Gastrocnemius medialis (tissue), 4 donors: Measurements from ENCODE around the gene MAGIX. TPM values are rescaled to one million over a fixed set of nuclear protein-coding genes. Genes with fewer than 3 reads are reported as not detected.

Experiments used
- ATAC-seq, 2 donors: fragments of 150-250 bp; one replicate each; pipeline ENCODE4 v1.9.1; 2016
- DNase-seq, 2 donors: peaks; one replicate each; pipeline ENCODE4 v3.0.0-alpha.2; 2019
- H3K27ac ChIP-seq, 4 donors: fragments of 200-600 bp; sonication (generic); 1 replicate in 1 of 4; 2 replicates in 3 of 4; pipeline ENCODE4 v1.5.1; 2016 to 2018; ENCODE audit warnings: mild to moderate bottlenecking in 2 of 4, moderate library complexity in 1 of 4
- H3K27me3 ChIP-seq, 3 donors: fragments of 200-600 bp; sonication (generic) in 2 of 3; 1 replicate in 1 of 3; 2 replicates in 2 of 3; pipeline versions ENCODE4 v1.5.1 to v1.6.0; 2016 to 2019; ENCODE audit warnings: mild to moderate bottlenecking in 1 of 3, moderate library complexity in 1 of 3
- H3K36me3 ChIP-seq, 2 donors: fragments of 200-600 bp; sonication (generic) in 1 of 2; one replicate each; pipeline ENCODE4 v1.5.1; 2017 to 2018
- H3K4me1 ChIP-seq, 2 donors: fragments of 200-600 bp; sonication (generic) in 1 of 2; one replicate each; pipeline ENCODE4 v1.5.1; 2016 to 2017; ENCODE audit warnings: mild to moderate bottlenecking in 2 of 2
- H3K4me3 ChIP-seq, 4 donors: fragments of 200-600 bp; sonication (generic) in 3 of 4; 1 replicate in 1 of 4; 2 replicates in 3 of 4; pipeline ENCODE4 v1.5.1; 2016 to 2019; ENCODE audit warnings: mild to moderate bottlenecking in 2 of 4
- H3K9me3 ChIP-seq, 3 donors: fragments of 200-600 bp; sonication (generic) in 2 of 3; 1 replicate in 1 of 3; 2 replicates in 2 of 3; pipeline ENCODE4 v1.5.1; 2016 to 2019
- CTCF ChIP-seq, 5 experiments: fragments of 450-650 bp in 3 of 5; fragments of 200-600 bp in 2 of 5; sonication (generic) in 2 of 5; IDR thresholded peaks in 4 of 5; conservative IDR thresholded peaks in 1 of 5; 1 replicate in 4 of 5; 2 replicates in 1 of 5; pipeline ENCODE4 v1.5.1; 2016 to 2019; ENCODE audit warnings: antibody characterized with exemption in 5 of 5, mild to moderate bottlenecking in 3 of 5, moderate library complexity in 3 of 5
- POLR2A ChIP-seq, 2 donors: fragments of 450-650 bp; IDR thresholded peaks; one replicate each; pipeline ENCODE4 v1.6.1; 2017; ENCODE audit warnings: antibody characterized with exemption in 2 of 2, mild to moderate bottlenecking in 2 of 2, moderate library complexity in 2 of 2
- in situ Hi-C, 4 donors: fragments of 200-750 bp; cut with MboI; loops; one replicate each; pipeline versions ENCODE4 v1.15.0 to v1.8.0; 2017; ENCODE audit warnings: low sequenced_read_pairs in 4 of 4
- intact Hi-C: fragments of 100-400 bp; cut with DNase I; formaldehyde crosslinking; loops from one replicate; pipeline ENCODE4 v1.15.1; 2023; ENCODE audit warnings: low total_unique reads
- total RNA-seq, 4 donors: library from RNA; depleted of rRNA; stranded (reverse); fragments of >200 nt; gene quantifications; one replicate each; pipeline versions ENCODE4 v1.1.0 to v1.2.3, GENCODE V29; 2016

Gene MAGIX
- total RNA-seq, 4 donors from 2014 or later = 2.7 to 7.3 (median 5.3) TPM

DNA sequence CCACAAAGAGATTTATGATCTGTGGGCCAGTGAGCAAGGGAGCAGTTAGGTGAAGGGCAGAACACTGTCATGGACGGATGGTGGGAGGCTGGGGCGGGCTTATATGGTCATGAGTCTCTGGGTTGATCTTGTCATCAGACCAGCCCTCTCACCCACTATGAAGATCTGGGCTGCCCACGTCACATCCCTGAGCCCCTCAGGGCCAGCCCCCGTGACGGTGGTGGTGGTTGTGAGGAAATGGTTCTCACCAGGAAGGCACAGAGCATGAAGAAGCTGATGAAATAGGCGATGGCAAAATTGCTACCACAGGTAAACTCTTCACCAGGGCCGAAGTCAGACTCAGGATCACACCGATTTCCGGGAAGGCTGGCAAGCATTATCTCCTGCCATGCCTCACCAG lies 48.5 kb downstream of the MAGIX start:
- no peaks in the 10 kb centered on the region for H3K27me3 ChIP-seq
- TF ChIP-seq CTCF (IDR thresholded peaks at IDR 0.05 in 4 of 5, conservative IDR thresholded peaks at IDR 0.05 in 1 of 5) (no peak), POLR2A (IDR thresholded peaks at IDR 0.05) (no peak)
- in situ Hi-C loops = no loop called here
- H3K4me1 ChIP-seq = no peaks in the 10 kb centered on the region
- no peaks in the 10 kb centered on the region for H3K36me3 ChIP-seq
- DNase-seq = no peak
- H3K9me3 ChIP-seq = no peaks in the 10 kb centered on the region
- no peak for ATAC-seq
- no peak overlapping the region for H3K4me3 ChIP-seq
- intact Hi-C loops = no loop called here
- no peak overlapping the region for H3K27ac ChIP-seq

- Histone ChIP-seq H3K27ac (no peak overlapping the region), H3K9me3 (no peaks in the 10 kb centered on the region), H3K36me3 (no peaks in the 10 kb centered on the region), H3K4me1 (no peaks in the 10 kb centered on the region), H3K27me3 (no peaks in the 10 kb centered on the region), H3K4me3 (no peak overlapping the region)
- in situ Hi-C loops (no loop called here), intact Hi-C loops (loop anchor here (2.0 kb wide), 1 partner anchor 63 kb away; no protein-coding TSS in a partner anchor)
- no peak for ATAC-seq
- DNase-seq = no peak
- TF ChIP-seq POLR2A (IDR thresholded peaks at IDR 0.05) (no peak), CTCF (IDR thresholded peaks at IDR 0.05 in 4 of 5, conservative IDR thresholded peaks at IDR 0.05 in 1 of 5) (no peak)
Measured at GRCh38 chrX:49212209-49212608, 49.7 kb downstream of the MAGIX start.

- Histone ChIP-seq H3K27me3 (no peaks in the 10 kb centered on the region), H3K9me3 (no peaks in the 10 kb centered on the region), H3K36me3 (no peaks in the 10 kb centered on the region), H3K4me3 (no peak overlapping the region), H3K27ac (no peak overlapping the region), H3K4me1 (no peaks in the 10 kb centered on the region)
- in situ Hi-C loops (no loop called here), intact Hi-C loops (loop anchor here (2.0 kb wide), 1 partner anchor 64 kb away; no protein-coding TSS in a partner anchor)
- ATAC-seq = no peak
- DNase-seq = no peak
- TF ChIP-seq CTCF (IDR thresholded peaks at IDR 0.05 in 4 of 5, conservative IDR thresholded peaks at IDR 0.05 in 1 of 5) = no peak
Measured at GRCh38 chrX:49212861-49213260, 50.3 kb downstream of the MAGIX start.

DNA sequence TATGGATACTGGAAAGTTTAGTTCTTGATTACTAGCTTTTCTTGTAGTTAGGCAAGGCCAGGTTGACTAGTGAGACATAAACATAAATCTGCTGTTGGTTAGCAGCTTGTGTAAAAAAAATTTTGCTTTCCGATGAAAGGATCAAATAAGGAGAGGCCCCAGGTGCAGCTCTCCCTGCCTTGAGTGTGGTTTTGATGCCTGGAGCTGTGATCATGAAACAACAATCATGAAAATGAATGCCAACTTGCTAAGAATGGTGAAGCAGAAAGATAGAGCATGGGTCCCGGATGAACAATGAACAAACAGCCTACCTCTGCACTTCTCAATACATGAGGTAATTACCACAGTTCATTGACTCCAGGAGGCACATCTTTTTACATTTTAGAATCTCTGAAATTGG lies 51.9 kb downstream of the MAGIX start:
- H3K36me3 ChIP-seq = no peaks in the 10 kb centered on the region
- H3K4me1 ChIP-seq = no peaks in the 10 kb centered on the region
- ATAC-seq (no peak), DNase-seq (no peak)
- H3K4me3 ChIP-seq = no peak overlapping the region
- no peaks in the 10 kb centered on the region for H3K9me3 ChIP-seq
- in situ Hi-C loops = no loop called here
- TF ChIP-seq POLR2A (IDR thresholded peaks at IDR 0.05) (no peak), CTCF (IDR thresholded peaks at IDR 0.05 in 4 of 5, conservative IDR thresholded peaks at IDR 0.05 in 1 of 5) (no peak)
- intact Hi-C loops = no loop called here
- no peaks in the 10 kb centered on the region for H3K27me3 ChIP-seq
- H3K27ac ChIP-seq = no peak overlapping the region

- H3K27me3 ChIP-seq = no peaks in the 10 kb centered on the region
- DNase-seq (no peak), ATAC-seq (no peak)
- intact Hi-C loops (no loop called here), in situ Hi-C loops (no loop called here)
- TF ChIP-seq CTCF (IDR thresholded peaks at IDR 0.05 in 4 of 5, conservative IDR thresholded peaks at IDR 0.05 in 1 of 5) = no peak
- no peak for TF ChIP-seq POLR2A (IDR thresholded peaks at IDR 0.05)
- H3K9me3 ChIP-seq = no peaks in the 10 kb centered on the region
- no peaks in the 10 kb centered on the region for H3K4me1 ChIP-seq
- H3K36me3 ChIP-seq = no peaks in the 10 kb centered on the region
- H3K27ac ChIP-seq = no peak overlapping the region
- H3K4me3 ChIP-seq = no peak overlapping the region
Measured at GRCh38 chrX:49214996-49215526, 52.5 kb downstream of the MAGIX start.
